Activated gamma-delta T cell treated with Interleukin-2 at 50 U/mL for 16 hours (primary cell): ENCODE data around the gene SF3B4.
"Not testable (repeated sequence)": the region's sequence is repeated elsewhere in the genome, so short reads cannot be mapped to it uniquely, and the experiment has no call there.

Experiments
- DNase-seq: peaks from one replicate; pipeline ENCODE4 v3.0.0-alpha.2; 2020

Gene SF3B4

GRCh38 chr1:149886396-149887195 lies 41.0 kb downstream of the SF3B4 start:
- peak; percentile 83 for DNase-seq

GRCh38 chr1:149886121-149886395 lies 41.5 kb downstream of the SF3B4 start:
- DNase-seq = not testable (repeated sequence)

GRCh38 chr1:149885339-149886120 lies 42.1 kb downstream of the SF3B4 start:
- DNase-seq = peak; percentile 46

GRCh38 chr1:149884433-149885338 lies 42.9 kb downstream of the SF3B4 start:
- no peak for DNase-seq

- DNase-seq = no peak
Observed at GRCh38 chr1:149883598-149884247, 43.9 kb downstream of the SF3B4 start.

GRCh38 chr1:149881876-149882275 lies 45.7 kb downstream of the SF3B4 start:
- no peak for DNase-seq

- no peak for DNase-seq
Observed at GRCh38 chr1:149879556-149879955, 48.0 kb downstream of the SF3B4 start.

GRCh38 chr1:149877211-149877946 lies 50.2 kb downstream of the SF3B4 start:
- DNase-seq = no peak
